ENCODE results near the gene PDE10A. TPM values are rescaled to one million over a fixed set of nuclear protein-coding genes. Genes with fewer than 3 reads are reported as not detected.

The PDE10A gene
- total RNA-seq, 1 experiment from 2014 or later, result 0.31 TPM

DNA sequence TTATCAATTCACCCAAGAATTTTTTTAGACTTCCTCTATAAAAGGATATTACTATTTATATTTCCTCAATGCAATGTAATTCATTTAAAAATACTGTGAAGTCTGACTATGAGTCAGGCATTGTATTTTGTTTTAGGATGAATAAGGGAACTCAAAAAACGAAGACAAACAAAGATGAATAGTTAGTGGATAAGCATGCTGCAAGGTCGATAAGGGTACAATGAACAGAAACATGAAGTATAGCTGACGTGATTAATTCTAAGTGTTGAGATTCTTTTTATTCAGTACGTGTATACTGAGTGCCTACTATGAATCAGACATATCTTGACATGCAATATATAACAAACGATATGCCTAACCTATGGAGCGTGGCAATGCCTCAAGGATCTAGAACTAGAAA lies 105.4 kb downstream of the PDE10A start:
- H4K8ac ChIP-seq (replicated peaks; ENCODE audit: insufficient read length, low read depth, low read length), result no peak overlapping the region

More for the DNA sequence above, 105.4 kb downstream of the PDE10A start:
- Mint-ChIP-seq H3K4me1 (peaks cover 14% of the 10 kb centered on the region in 2 experiments), H3K9me3 (peaks cover 9 to 14% of the 10 kb centered on the region in 2 experiments; a peak in 4 of 5 replicates), H3K27me3 (ENCODE audit: low read depth) (no peaks in the 10 kb centered on the region; the same call in 1 of the 2 replicates), H3K27ac (no peak overlapping the region), H3K4me3 (no peak overlapping the region), H3K36me3 (ENCODE audit: insufficient read depth in 1 of 3, low read depth in 3 of 3) (peaks cover 0 to 19% (median 8%) of the 10 kb centered on the region in 3 experiments; a peak in 6 of 7 replicates)
- no peak overlapping the region for H3K56ac ChIP-seq (ENCODE audit: insufficient read length, low read depth, low read length)
- H3K9ac ChIP-seq (ENCODE audit: extremely low read depth, insufficient read length, low read length), result no peak overlapping the region
- no peak overlapping the region for H3K18ac ChIP-seq (ENCODE audit: insufficient read length, low read depth, low read length)
- no peak overlapping the region for H3K14ac ChIP-seq (ENCODE audit: insufficient read depth, low read length)
- no peaks in the 10 kb centered on the region for H3K79me1 ChIP-seq (ENCODE audit: insufficient read depth, low read depth, low read length, poor library complexity, severe bottlenecking)
- H2BK120ac ChIP-seq (ENCODE audit: low read depth, low read length, poor library complexity, severe bottlenecking), result no peak overlapping the region
- H3K9me3 ChIP-seq (ENCODE audit: control insufficient read depth, low read depth, low read length), result no peaks in the 10 kb centered on the region
- no peak overlapping the region for H2BK5ac ChIP-seq (ENCODE audit: insufficient read length, low read length)
- no peak overlapping the region for H3K27ac ChIP-seq (ENCODE audit: insufficient read length, low read depth, low read length)
- H3K4me2 ChIP-seq (ENCODE audit: insufficient read depth, insufficient read length, low read length), result no peak overlapping the region
- no peaks in the 10 kb centered on the region; the same call in 1 of the 2 replicates for H3K4me1 ChIP-seq (ENCODE audit: insufficient read depth, low read length)
- H3K4ac ChIP-seq (ENCODE audit: low read depth, low read length), result no peak overlapping the region
- no peak overlapping the region for H2BK15ac ChIP-seq (ENCODE audit: low read depth, low read length)
- no peaks in the 10 kb centered on the region for H3K79me2 ChIP-seq (ENCODE audit: insufficient read depth, low read length)
- no peak overlapping the region for H2BK20ac ChIP-seq (ENCODE audit: low read depth, low read length, poor library complexity, severe bottlenecking)
- no peak overlapping the region for H2AFZ ChIP-seq (ENCODE audit: low read length)
- no peak overlapping the region for H2AK5ac ChIP-seq (ENCODE audit: insufficient read length, low read length)
- no peak overlapping the region for H3K23ac ChIP-seq (ENCODE audit: insufficient read length, low read depth, low read length)
- no peak overlapping the region for H4K91ac ChIP-seq (ENCODE audit: insufficient read length, low read depth, low read length)
- no peak for DNase-seq
- no peaks in the 10 kb centered on the region for H4K20me1 ChIP-seq (ENCODE audit: control insufficient read depth, insufficient read depth, insufficient read length)
- TF ChIP-seq, protein P1, sequence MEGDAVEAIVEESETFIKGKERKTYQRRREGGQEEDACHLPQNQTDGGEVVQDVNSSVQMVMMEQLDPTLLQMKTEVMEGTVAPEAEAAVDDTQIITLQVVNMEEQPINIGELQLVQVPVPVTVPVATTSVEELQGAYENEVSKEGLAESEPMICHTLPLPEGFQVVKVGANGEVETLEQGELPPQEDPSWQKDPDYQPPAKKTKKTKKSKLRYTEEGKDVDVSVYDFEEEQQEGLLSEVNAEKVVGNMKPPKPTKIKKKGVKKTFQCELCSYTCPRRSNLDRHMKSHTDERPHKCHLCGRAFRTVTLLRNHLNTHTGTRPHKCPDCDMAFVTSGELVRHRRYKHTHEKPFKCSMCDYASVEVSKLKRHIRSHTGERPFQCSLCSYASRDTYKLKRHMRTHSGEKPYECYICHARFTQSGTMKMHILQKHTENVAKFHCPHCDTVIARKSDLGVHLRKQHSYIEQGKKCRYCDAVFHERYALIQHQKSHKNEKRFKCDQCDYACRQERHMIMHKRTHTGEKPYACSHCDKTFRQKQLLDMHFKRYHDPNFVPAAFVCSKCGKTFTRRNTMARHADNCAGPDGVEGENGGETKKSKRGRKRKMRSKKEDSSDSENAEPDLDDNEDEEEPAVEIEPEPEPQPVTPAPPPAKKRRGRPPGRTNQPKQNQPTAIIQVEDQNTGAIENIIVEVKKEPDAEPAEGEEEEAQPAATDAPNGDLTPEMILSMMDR (conservative IDR thresholded peaks at IDR 0.05), result no peak
- no peaks in the 10 kb centered on the region for H3K27me3 ChIP-seq (ENCODE audit: insufficient read depth, low read length)
- H2BK12ac ChIP-seq (ENCODE audit: insufficient read length, low read depth, low read length), result no peak overlapping the region
- H3K23me2 ChIP-seq (ENCODE audit: insufficient read length, low read depth, low read length, poor library complexity, severe bottlenecking), result no peaks in the 10 kb centered on the region
- H4K5ac ChIP-seq (ENCODE audit: insufficient read length, low read depth, low read length), result no peak overlapping the region
- no CpG with 5 or more reads among the region's 6 CpGs for WGBS (ENCODE audit: extremely low coverage, insufficient read length, low lambda C conversion rate)
- no peak overlapping the region for H3T11ph ChIP-seq (ENCODE audit: low read length)

Measured in H9 (cell line).